Left cardiac atrium (tissue), 4 donors: ENCODE measurements around the gene MYO15B. TPM values are rescaled to one million over a fixed set of nuclear protein-coding genes. Genes with fewer than 3 reads are reported as not detected.
"Not testable (repeated sequence)": the region's sequence is repeated elsewhere in the genome, so short reads cannot be mapped to it uniquely, and the experiment has no call there.

Source experiments
- ATAC-seq, 2 donors: fragments of 200-7000 bp; cut with Tn5 transposase; one replicate each; pipeline ENCODE4 v1.9.1; 2020; ENCODE audit warnings: mild to moderate bottlenecking in 2 of 2, moderate library complexity in 2 of 2
- DNase-seq: peaks from one replicate; pipeline ENCODE4 v3.0.0-alpha.2; 2020
- intact Hi-C, 2 donors: fragments of 100-400 bp; cut with DNase I; formaldehyde crosslinking; loops; one replicate each; pipeline versions ENCODE4 v1.14.1 to v1.15.1; 2022 to 2023
- total RNA-seq, 2 donors: library from RNA; stranded (reverse); fragmentation: NEBNext Ultra II Directional; extraction: Animal tissue kit (Norgen Biotek cat#: 25700); gene quantifications; one replicate each; pipeline ENCODE4 v1.2.1, GENCODE V29; 2021
- donor health status: DM: no; HTN: yes; CAD: no.
- donor health status: DM: no; HTN: yes; CAD: no; lungs with severe emphysema.
- donor health status: DM: yes; HTN: yes; CAD: no.
- donor health status: Dilated cardiomyopathy.

The MYO15B gene
- total RNA-seq, 2 donors from 2014 or later, result 61.5 to 88.4 TPM

GRCh38 chr17:75632428-75632827 is 44.8 kb downstream of the MYO15B start:
- intact Hi-C loops, result loop anchor here (2.0 to 5.0 kb wide), 2 partner anchors 114 to 120 kb away; no protein-coding TSS in a partner anchor
- DNase-seq (no peak), ATAC-seq (no peak)

DNA sequence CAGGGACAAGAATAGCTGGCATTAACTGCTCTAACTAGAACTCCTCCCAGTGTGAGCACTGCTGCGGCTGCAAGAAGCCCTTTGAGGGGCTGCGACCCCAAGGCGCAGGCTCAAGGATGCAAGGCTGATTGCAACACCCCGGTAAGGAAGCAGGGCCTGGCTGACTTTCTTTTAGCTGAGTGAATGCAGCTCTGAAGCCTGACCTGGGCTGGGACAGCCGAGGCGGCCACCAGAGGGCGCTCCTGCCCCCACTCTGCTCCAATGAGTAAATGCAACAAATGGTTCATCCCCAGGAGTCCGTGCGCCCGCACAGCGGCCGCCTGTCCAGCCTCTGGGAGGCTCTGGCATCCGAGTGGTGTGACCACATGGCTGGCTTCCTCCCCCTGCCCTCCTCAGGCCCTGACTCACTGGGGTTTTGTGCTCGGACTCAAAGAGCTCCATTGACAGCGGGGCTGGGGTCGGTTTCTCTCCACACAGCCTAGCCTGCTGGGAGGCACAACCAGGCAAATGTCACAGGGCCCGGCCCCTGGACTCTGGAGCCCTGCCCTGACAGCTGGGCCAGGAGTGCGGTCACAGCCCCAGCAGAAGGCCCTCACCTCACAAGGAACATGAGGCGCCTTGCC is 45.4 kb downstream of the MYO15B start, which contains the start of gene SMIM5:
Gene SMIM5 (plus strand): TSS at position 572 of the 623 bp plus-strand sequence. CDS start 6,768 bp downstream, outside the sequence.
- DNase-seq, result peak; percentile 89
- ATAC-seq, result peak; percentile 81 to 82
- intact Hi-C loops, result loop anchor here (2.0 to 5.0 kb wide), 2 partner anchors 114 to 119 kb away; no protein-coding TSS in a partner anchor

GRCh38 chr17:75633486-75634375 is 46.1 kb downstream of the MYO15B start:
- ATAC-seq (peak; percentile 65 to 76), DNase-seq (peak; percentile 91)
- intact Hi-C loops, result loop anchor here (2.0 to 5.0 kb wide), 2 partner anchors 113 to 119 kb away; no protein-coding TSS in a partner anchor

DNA sequence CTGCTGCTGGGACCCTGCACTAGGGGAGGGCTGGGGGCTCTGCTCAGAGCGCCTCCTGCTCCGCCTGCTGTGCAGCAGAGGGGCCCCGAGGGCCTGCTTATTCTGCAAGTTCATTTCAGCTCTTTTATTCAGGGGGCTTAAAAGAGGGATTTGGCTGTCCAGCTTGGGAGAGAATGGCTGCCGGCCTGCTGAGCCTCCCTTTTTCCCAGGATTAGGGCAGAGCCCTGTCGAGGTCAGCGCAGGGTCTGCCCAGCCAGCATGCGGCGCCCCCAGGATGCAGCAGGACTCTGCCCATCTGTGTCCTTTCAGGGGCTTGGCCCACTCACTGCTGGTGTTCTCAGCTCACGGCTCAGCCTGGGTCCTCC is 46.8 kb downstream of the MYO15B start:
- ATAC-seq (no peak), DNase-seq (peak; percentile 20)
- intact Hi-C loops, result loop anchor here in 1 of 2 donors (5.0 kb wide), 1 partner anchor 118 kb away; no protein-coding TSS in a partner anchor

GRCh38 chr17:75634754-75635609 is 47.4 kb downstream of the MYO15B start:
- ATAC-seq (no peak), DNase-seq (peak; percentile 34)
- intact Hi-C loops, result loop anchor here in 1 of 2 donors (5.0 kb wide), 1 partner anchor 117 kb away; no protein-coding TSS in a partner anchor

- peak; percentile 24 to 40 for ATAC-seq
- DNase-seq, result peak; percentile 70
- intact Hi-C loops, result no loop called here
Observed at GRCh38 chr17:75635610-75636202, 48.1 kb downstream of the MYO15B start.

DNA sequence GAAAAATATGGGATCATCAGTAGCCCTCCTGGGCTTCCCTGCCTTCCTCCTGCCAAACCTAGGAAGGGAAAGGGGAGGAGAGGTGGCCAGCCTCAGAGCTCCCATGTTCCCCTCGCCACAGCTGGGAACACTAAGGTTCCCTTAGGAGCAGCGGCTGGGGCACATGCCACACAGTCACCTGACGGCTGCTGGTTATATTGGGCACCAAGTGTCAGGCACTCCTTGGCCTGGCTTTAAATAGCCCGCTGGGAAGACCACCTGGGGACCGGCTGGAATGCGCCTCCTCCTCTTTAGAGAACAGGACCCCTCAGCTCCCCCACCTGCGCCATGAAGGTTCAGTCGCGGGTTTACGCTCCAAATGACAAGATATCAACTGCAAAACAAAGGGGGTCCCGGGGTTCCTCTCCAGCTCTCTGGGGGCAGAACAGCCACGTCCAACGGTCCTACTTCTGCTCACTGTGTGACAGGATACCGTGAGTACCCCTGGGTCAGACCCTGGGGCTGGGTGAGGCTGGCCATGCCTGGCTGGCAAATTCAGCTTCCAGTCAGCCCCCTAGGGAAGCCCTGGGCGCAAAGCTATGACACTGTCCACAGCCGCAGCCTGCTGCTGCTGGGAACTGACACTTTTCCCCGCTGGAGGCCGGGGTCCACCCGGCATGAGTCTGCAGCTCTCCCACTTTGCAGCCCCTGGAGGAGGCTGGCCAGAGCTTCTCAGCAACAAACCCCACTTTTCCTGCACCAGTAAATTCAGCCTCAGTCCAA is 49.0 kb downstream of the MYO15B start:
- intact Hi-C loops, result no loop called here
- DNase-seq (peak; percentile 51), ATAC-seq (no peak)

GRCh38 chr17:75637143-75637538 is 49.5 kb downstream of the MYO15B start:
- DNase-seq (peak; percentile 67), ATAC-seq (no peak)
- intact Hi-C loops, result no loop called here

- no peak for DNase-seq
- ATAC-seq, result no peak
- intact Hi-C loops, result no loop called here
Observed at GRCh38 chr17:75637551-75637950, 50.0 kb downstream of the MYO15B start.

DNA sequence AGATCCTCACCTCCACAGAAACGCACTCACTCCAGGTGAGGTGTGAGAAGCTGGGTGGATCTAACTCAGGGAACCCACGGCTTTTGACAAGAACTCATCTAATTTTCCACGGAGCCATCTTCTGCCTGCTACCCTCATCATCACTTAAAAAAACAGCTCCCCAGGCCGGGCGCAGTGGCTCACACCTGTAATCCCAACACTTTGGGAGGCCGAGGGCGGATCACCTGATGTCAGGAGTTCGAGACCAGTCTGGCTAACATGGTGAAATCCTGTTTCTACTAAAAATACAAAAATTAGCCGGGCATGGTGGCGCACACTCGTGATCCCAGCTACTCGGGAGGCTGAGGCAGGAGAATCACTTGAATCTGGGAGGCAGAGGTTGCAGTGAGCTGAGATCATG is 50.4 kb downstream of the MYO15B start:
- intact Hi-C loops, ATAC-seq: not testable (repeated sequence)
- peak; percentile 6 for DNase-seq

DNA sequence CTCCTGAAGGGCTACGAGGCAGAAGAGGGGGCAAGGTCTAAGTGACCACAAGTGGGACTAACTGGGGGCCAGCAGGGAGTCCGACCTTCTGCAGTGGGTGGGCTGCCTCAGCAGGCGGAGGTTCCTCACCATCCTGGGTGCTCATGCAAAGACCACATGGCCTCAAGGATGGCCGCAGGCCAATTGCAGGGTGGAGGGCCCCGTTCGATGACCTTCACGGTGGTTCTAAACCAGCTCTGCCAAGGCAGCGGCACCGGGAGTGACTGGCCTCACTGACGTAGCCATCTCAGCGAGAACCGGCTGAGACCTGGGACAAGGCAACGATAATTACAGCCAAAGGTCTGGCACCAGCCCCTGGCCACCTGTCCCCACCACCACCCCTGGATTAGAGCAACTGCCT is 51.3 kb downstream of the MYO15B start:
- ATAC-seq (no peak), DNase-seq (no peak)
- intact Hi-C loops, result no loop called here

DNA sequence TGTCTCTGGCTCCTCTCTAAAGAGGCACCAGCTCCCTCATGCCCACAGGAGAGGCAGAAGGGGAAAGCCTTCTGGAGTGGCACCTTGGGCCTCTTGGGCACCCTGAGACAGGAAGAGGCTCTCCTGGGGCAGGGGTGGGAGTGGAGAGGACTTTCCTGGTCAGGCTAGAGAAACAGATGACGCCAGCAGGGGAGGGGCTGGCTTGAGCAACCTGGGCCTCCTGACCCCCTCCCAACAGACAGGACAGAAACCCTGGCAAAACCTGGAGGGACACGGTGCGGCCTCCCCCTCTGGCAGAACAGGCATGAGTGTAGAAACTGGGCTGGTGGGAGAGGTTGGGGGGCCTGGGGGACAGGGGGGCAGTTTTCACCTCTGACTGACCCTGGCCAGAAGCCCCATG is 51.7 kb downstream of the MYO15B start:
- intact Hi-C loops, result no loop called here

DNA sequence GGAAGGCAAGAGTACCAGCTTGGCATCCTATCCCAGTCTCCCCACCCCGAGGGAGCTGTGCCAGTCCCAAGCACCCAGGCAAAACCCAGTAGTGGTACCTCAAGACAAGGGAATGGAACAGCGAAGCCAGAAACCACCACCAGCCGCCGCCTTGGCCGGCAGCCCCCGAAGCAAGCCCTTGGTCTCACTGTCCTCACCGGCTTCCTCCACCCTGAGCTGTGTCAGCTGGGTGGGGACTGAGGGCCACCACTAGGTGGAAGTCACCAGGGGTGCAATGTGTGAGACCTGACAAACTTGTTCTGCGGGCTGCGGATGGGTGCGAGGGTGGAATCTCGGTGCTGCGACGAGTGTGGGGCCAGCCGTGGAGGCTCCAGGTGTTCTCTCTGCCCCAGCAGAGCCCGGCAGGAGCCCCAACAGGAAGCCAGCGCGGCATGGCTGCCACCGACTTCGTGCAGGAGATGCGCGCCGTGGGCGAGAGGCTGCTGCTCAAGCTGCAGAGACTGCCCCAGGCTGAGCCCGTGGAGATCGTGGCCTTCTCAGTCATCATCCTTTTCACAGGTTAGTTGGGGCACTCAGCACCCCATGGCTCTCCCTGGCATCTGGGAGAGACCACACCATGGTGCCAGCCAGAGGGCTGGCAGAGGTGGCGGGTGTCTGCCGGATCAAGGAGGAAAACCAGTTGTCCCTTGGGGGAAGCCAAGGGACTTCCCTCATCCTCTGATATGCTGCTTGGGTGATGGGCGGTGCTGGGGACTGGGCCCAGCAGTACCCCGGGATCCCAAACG is 52.4 kb downstream of the MYO15B start:
- no peak for ATAC-seq
- no peak for DNase-seq
- intact Hi-C loops, result no loop called here

More for the DNA sequence above, 51.7 kb downstream of the MYO15B start:
- ATAC-seq (no peak), DNase-seq (no peak)

DNA sequence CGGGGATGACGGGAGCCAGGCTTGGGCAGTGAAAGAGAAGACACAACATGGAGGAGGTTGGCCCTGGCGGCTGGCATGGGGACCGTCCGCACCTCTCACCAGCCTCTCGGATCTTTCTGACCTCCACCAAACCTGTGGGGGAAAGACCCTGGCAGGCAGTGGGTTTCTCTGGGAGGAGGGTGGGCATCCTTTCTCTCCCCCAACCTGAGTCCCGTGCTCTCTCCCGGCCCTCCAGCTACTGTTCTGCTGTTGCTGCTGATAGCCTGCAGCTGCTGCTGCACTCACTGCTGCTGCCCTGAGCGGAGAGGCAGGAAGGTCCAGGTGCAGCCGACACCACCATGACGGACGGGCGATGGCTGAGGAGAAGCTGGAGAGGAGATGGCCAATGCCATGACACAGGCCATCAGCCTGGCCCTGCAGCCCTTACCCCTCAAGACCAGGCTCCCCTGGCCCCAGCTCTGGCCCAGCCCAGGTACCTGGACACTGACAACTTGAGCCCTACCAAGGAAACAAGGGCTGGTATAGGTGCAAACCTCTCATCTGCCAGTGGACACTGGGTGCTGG is 53.0 kb downstream of the MYO15B start:
- intact Hi-C loops, result no loop called here
- ATAC-seq, result no peak
- no peak for DNase-seq

DNA sequence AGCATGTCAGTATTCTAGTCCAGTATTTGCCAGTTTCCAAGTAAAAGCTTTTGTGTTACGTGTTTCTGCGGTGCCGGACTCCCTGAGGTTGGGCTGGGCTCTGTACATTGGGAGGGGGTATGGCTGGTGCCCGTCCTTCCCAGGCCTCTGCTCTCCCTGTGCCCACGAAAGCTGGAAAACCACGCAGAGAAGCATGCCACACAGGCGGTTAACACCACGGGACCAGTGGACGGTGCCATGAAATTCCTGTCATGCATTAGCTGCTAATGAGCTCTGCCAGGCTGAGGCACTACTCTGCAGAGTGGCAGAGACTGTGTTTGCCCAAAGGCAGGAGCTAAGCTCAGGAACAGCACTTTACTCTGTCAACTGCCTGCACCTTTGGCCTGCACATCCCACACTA is 53.7 kb downstream of the MYO15B start:
- DNase-seq (no peak), ATAC-seq (peak; percentile 33 to 73)
- intact Hi-C loops, result no loop called here

DNA sequence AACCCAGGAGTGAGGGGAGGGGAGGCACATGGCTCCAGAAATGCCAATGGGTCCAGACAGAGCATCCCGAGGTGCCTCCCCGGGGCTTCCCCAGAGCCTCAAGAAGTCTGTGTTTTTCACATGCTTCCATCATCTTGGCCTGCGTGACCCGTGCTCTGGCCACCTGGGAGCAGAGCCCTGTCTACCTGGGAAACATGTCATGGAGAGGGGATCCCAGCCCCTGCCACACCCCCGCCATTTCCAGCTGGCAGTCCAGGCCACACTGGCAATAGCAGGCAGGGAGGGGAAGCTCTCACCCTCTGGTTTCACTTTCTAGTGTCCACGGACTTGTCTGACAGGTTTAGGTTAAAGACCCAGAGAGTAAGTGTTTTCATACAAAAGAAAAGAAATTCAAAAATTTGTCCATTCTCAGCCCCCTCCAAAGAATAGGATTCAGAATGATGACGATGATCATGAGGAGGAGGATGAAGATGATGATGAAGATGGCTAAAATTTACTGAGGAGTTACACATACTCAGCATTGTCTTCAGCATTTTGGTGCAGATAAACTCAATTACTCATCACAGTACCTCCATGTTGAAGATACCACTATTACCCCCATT is 54.7 kb downstream of the MYO15B start:
- intact Hi-C loops, result no loop called here
- DNase-seq (no peak), ATAC-seq (no peak)
